SU-DHL-6 (cell line): ENCODE data around the gene CORO2A.

Experiments used
- EZH2phosphoT487 ChIP-seq: fragments of 200-600 bp; sonication (generic), shearing (Covaris generic); conservative IDR thresholded peaks from 2 replicates; pipeline ENCODE4 v1.6.1; 2018; ENCODE audit warnings: mild to moderate bottlenecking, antibody characterized with exemption, low read length, moderate library complexity, mixed read lengths
- TF ChIP-seq, protein P1 (sequence below): fragments of 200-600 bp; sonication (generic); IDR thresholded peaks from one replicate; pipeline ENCODE4 v1.5.1; 2017; ENCODE audit warnings: antibody characterized with exemption, mild to moderate bottlenecking, low read length, moderate library complexity; ENCODE audit not compliant: insufficient read depth, poor library complexity, severe bottlenecking

DNA sequence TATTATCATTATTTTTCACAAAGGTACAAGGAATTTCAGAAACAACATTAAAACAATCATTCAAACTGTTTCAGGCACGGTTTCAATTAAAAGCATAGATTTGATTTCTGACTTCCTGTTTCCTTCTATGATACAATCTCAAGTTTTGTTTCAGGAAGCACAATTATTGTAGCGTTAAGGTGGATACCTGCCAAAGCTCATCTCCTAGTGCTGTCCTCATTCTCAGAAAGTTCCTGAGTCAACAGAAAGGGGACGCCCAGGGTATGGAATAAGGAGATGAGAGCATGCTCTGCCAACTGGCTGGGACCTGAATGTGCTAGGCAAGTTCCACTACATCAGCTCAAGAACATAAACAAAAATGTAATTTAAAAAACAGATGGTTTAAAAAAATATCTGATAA lies 71.4 kb downstream of the CORO2A start:
- TF ChIP-seq, protein P1, sequence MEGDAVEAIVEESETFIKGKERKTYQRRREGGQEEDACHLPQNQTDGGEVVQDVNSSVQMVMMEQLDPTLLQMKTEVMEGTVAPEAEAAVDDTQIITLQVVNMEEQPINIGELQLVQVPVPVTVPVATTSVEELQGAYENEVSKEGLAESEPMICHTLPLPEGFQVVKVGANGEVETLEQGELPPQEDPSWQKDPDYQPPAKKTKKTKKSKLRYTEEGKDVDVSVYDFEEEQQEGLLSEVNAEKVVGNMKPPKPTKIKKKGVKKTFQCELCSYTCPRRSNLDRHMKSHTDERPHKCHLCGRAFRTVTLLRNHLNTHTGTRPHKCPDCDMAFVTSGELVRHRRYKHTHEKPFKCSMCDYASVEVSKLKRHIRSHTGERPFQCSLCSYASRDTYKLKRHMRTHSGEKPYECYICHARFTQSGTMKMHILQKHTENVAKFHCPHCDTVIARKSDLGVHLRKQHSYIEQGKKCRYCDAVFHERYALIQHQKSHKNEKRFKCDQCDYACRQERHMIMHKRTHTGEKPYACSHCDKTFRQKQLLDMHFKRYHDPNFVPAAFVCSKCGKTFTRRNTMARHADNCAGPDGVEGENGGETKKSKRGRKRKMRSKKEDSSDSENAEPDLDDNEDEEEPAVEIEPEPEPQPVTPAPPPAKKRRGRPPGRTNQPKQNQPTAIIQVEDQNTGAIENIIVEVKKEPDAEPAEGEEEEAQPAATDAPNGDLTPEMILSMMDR: no peak
- TF ChIP-seq EZH2phosphoT487: no peak
